NT2/D1 (cell line): ENCODE results near the gene KCNJ6.

ENCODE experiments used
- SUZ12 ChIP-seq: IDR thresholded peaks from 2 replicates; pipeline ENCODE4 v1.6.1; 2011; ENCODE audit not compliant: insufficient read length, insufficient read depth; ENCODE audit errors: extremely low read depth
- YY1 ChIP-seq: IDR thresholded peaks from 2 replicates; pipeline ENCODE4 v1.6.1; 2011; ENCODE audit not compliant: insufficient read length, insufficient read depth
- ZNF274 ChIP-seq: IDR thresholded peaks from 2 replicates; pipeline ENCODE4 v1.6.1; 2011; ENCODE audit warnings: mild to moderate bottlenecking, low read depth, low read length

- no peak for TF ChIP-seq ZNF274
- TF ChIP-seq YY1: no peak
- TF ChIP-seq SUZ12: no peak
Observed at GRCh38 chr21:37653201-37653600, 263.1 kb downstream of the KCNJ6 start.
